Right renal cortex interstitium (tissue), 3 donors: ENCODE results near the gene PRAC1. TPM values are rescaled to one million over a fixed set of nuclear protein-coding genes. Genes with fewer than 3 reads are reported as not detected.
A peak's percentile ranks its signal among the peaks of the same experiment; 100 is the strongest.
"Not testable (repeated sequence)": the region's sequence is repeated elsewhere in the genome, so short reads cannot be mapped to it uniquely, and the experiment has no call there.

Source experiments
- DNase-seq, 3 donors: peaks; one replicate each; pipeline ENCODE4 v3.0.0-alpha.2; 2013; ENCODE audit warnings: low read depth in 3 of 3, low spot score in 2 of 3
- polyA plus RNA-seq, 3 donors: library from polyadenylated mRNA; unstranded; fragments of 120-200 nt; gene quantifications; one replicate each; pipeline ENCODE4 v1.2.1, GENCODE V29; 2013; ENCODE audit not compliant: insufficient read length in 3 of 3

Gene PRAC1
- polyA plus RNA-seq, 3 donors: not detected

DNA sequence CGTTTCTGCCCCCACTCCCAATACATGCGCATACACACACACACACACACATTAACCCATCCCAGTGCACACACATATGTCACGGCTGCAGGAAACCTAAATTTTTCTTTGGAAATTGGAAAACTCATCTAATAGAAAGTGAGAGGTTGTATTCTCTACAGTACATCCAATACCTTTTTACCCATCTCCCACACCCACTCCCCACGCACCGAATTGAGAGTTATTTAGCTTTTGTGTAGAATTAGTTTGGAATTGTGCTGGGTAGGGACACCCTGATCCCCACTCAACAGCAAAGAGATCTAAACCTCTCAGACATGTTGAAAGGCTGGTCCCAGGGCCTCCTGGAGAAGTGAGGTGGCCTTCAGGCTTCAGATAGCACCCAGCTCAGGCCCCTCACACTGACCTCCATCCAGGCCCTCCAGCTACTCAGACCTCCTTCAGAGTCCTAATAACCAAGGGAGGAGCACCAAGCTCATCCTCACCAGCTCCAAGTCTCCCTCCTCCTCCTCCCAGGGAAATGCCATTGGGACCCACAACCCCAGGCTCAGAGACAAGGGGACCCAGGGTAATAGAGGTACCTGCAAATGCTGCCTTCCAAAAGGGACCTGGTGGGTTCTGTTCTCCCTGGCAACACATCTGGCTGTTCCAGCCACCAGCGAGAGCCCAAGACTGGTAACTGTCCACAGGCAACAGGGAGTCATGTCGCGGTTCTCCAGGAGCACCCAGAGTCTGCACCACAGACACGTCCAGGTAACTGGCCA is 5.3 kb upstream of the PRAC1 start:
- no peak for DNase-seq

DNA sequence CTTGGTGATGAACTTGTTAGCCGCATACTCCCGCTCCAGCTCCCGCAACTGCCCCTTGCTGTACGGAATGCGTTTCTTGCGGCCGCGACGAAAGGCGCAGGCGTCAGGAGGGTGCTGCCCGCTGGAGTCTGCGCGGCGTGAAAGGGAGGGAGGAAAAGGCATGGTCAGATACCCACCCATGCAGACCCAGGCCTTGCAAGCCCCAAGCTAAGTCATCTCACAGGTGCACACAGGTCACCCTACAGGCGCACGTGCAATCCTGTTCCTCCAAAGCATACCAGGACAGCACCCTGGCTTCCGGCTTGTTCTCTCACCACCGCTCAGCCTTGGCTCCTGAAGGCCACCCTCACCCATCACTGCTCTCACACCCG is 4.6 kb upstream of the PRAC1 start:
- no peak for DNase-seq

DNA sequence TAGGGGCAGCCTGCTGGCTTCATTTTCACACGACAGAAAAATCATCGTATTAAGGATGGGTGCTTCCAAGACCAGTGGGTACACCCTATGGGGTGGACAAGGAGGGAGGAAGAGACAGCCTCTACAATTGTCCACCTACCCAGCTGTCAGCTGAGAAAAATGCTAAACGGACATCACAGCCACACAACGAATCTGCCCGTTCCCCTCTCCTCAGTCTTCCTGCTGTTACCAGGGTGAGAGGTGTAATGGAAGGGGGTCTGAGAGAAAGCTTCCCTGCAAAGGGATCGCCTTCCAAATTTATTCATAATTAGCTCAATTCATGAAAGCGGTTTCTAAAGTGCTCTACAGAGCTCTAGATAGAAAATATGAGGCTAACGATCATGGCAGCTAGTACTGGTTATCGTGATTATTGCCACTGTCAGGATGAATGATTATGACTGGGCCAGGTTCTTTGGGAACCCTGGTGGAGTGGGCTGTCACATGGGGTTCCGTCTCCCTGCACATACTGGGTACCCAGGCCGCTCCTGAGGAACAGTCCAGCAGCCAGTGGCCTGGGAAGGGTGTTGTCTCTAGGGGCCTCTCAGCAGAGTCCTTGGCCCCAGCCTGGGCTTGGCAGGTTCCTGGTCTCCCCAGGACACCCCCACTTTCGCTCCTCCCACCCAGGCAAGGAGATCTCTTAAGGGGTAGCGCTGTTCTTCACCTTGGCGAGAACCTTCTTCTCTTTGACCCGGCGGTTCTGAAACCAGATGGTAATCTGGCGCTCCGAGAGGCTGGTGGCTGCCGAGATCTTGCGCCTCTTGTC is 4.0 kb upstream of the PRAC1 start:
- DNase-seq: no peak

DNA sequence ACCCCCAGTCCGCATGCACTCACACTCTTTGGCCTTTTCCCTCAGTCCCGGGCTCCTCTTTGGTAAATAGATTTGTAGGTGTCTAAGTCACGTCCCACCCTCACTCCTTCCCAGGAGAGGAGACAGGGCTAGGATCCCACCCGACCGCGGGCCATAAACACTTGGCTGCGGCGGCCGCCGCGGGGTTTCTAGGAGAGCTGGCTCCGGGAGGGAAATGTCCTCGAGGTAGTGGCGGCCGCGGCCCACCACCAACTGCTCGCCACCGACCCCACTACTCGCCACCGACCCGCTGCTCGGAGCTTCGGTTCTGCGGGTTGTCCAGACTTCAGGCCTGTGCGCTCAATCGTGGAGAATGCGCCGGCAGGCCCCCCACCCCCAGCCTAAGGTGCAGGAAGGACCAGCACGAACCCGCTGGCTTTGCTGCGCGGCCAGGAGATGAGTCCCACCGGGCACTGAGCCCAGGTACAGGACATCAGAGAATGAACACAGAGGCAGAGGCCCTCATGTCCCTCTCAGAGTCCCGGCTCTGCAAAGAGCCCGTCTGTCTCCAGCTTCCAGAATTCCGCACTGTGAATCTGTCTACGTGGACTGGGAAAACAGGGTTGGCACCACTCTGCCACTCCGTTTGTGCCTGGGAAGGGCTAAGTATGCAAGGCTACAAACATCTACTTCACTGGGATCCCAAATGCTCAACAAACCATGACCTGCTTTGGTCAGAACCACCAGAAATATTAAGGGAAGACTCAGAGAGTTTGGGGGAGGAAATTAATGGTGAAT is 3.2 kb upstream of the PRAC1 start:
- DNase-seq: no peak

DNA sequence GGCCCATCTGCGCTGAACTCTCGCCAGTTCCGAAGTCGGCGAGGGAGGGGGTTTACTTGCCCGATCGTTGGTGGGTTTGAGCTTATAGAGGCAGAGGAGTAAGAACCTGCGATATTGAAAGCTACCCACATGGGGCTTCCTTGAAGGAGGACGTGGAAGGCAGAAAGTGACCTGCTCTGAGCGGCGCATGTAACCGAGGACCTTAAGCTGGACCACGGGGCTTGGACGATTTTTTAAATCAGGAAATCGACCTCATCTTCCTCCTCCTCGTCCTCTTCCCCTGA is 2.6 kb upstream of the PRAC1 start:
- no peak for DNase-seq

DNA sequence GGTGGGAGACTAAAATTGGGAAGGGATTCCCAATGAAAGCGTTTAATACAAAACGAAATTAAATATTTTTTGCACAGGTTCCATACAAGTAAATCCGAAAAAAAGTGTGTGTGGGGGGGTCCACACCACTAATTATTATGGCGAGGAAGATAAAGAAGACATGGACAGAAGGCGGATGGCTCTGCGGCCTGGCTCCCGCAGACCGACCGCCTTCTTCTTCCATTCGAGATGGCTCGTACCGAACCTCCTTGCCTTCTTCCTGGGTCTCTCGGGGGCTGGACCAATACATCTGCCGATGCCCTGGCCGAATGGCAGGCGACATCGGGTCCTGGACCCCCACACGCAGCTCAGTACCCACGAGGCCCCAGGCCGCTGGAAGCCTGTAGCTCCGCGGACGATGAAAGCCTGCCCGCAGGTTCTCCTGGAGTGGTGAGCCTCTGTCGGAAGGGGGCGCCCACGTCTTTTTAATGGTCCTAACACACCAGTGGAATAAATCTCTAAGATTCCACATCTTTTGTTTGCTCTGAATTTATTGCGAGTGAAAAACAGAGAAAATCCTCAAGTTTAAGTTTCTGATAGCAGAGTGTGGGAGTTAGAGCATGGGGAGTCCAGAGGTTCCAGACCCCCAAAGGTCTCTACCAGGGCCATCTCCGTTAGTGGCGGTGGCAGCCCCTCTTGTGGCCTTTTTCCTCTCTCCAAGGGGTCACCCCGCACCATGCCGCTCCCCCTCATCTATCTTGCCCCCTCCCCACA is 2.1 kb upstream of the PRAC1 start:
- DNase-seq: peak in 2 of 3 donors; percentile 73 to 80

DNA sequence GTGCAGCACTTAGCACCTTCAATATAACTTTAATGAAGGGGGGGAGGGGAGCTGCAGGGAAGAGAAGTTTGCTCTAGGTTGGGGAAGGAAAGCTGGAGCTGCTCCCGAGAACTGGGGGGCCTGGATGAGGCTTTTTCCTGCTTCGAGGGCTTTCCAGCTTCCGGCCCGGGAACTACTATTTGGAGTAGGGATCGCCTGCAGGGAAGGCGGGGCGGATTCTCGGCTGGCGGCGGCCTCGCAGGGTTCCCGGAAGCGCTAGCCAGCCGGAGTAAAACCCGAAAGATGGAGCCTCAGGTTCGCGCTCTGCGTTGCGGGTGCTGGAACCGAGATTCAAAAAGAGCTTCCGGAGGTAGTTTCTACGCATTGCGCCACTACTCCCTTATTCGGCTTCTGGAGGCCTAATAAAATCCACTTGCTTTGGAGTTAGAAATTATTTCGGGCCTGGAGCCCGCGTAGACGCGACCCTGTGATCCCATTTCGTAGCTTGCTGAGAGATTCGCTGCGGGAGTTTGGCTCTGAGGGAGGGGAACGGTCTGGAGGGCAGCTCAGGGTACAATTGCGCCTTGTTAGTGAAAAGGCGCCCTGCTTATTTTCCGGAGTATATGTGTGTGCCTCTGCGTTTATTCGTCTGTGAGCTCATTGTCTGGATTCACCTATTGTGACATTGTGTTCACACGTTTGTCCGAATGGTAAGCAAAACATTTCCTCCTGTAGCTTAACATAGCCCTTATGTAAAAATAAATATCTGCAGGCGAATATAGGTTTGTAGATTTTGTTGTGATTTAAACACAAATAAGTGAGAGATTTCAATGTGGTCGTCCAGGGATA is 1.3 kb upstream of the PRAC1 start:
- no peak for DNase-seq

DNA sequence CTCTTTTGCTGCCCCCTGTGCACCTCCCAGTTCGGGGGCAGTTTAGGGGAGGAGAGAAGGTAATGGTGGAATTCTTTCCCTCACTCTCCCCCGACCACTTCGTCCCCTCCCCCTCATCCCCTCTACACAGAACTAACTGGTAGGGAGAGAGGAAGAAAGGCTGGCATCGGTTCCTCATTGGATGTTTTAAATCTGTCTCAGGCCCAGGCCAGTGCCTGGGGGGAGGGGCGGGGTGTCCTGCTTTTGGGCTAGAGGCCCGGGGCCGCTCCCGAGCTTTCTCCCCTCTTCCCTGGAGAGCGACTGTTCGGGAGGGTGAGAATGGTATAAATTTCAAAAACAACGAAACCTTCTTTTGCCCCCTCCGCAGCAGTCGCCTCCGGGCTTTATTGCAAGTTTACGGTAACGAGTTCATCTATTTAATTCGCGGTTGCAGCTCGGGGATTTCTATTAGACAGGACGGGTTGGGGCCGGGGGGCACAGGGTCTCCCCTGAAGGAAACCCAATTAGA is 651 bp upstream of the PRAC1 start, which contains the start of gene PRAC2:
Gene PRAC2 (plus strand): TSS at position 271 of the 508 bp plus-strand sequence. CDS start 1,226 bp downstream, outside the sequence.
- no peak for DNase-seq

DNA sequence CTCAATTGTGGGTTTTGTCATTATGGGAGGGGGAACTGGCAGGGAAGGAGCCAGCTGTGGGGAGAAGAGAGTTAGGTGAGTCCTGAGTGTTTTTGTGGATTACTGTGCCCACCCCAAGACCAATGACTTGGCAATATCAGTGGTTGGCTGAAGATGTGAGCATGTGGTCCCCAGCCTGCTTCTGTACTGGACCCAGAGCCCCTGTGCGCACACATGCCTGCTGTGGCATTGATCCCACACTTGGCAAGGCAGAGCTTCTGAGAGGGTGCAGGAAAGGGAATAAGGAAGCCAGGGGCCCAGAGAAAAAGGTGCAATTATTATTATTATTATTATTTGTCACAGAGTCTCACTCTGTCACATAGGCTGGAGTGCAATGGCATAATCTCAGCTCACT is 1.3 kb downstream of the PRAC1 start:
- no peak for DNase-seq

DNA sequence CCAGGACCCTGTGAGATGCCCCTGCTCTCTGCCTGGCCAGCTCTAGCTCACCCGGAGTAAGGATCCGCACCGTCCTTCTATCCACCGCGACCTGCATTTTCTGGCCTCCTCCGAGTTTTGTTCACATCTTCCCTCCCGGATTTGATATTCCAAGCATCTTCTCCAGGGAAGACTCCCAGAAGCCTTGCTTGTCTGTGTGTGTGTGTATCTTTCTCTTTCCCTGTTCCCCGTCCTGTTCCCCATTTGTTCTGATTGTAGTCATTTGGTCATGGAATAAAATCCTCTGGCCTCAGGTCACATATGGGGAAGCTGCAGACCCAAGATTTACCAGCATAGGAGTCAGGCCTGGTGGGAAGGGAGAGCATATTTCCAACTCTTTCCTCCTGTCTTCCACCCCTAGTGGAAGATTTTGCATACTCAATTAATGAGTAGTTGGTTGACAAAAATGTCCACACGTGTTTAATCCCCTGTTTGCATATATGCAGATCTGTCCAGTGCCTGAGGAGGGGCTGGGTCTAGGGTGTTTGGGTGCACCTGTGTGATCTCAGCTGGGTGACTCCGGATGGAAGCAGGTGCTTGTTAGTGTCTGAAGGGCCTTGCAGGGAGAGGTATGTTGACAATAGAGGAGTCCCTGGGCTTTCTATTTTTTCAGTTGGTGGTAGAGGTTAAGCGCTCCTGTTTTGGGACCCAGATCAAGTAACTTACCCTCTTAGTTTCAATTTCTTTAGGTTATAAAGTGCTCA is 1.9 kb downstream of the PRAC1 start:
- DNase-seq: no peak

DNA sequence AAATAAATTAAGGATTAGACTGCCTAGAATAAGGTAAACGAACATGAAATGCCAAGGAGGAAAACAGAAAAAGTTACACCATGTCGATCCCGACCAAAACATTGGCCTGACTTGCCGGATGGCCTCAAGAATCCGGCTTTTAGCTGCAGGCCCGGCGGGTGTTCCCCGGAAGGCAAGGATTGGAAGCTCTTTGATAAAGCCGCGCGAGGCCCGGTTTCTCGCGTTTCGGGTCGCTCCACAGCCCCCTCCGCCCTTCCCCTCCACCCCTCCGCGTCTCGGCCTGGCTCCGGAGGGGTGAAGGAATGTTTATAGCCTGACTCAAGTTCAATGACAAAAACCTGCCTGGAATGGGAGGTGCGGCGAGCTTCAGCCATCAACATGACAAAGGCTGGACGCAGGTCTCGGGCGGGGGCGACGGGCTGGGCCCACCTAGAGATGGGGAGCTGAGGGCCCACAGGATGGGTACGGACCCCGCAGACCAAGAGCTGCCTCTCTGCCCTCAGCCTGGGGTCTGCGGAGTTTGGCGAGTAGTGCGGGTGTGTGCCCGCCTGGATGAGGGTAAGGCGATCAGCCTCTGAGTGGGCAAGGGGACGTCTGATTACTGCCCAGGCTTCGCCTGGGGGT is 2.6 kb downstream of the PRAC1 start:
- no peak for DNase-seq

DNA sequence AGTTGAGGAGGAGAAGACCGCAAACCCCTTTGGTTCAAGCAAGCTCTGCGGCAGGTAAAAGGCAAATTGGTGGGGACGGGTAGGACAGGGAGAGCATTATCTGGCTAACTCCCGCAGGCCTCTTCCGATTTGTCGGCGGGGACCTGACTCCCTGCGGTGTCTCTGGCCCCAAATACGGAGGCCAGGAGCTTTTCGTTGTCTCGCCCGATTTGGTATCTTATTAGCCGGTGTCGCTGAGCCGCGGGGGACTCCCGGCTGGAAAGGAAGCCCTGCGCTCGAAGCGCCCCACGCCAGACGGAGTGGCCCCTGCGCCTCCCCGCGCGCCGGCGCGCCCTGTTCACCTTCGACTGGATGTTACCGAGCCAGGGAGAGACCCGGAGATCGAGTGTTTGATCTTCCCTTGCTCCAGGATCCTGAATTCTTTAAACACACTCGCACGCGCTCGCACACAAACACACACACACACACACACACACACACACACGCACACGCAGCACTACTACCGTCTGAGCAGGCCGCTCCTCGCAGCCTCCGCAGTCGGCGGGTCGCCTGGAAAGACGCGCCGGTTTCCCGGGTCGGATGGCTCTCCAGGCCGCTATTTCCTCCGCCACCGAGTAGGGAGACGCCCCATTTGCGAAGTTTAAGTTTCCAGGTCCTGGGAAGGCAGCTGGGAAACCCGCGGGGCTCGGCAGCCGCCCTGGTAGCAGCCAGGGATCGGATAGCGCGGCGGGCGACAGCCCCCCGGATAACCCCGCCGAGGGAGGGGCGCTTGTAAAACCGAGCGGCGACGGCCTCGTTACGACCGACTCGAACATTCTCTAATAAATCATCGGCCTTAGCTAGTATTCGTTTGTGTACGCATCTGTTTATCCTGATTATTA is 3.3 kb downstream of the PRAC1 start:
- DNase-seq: no peak

DNA sequence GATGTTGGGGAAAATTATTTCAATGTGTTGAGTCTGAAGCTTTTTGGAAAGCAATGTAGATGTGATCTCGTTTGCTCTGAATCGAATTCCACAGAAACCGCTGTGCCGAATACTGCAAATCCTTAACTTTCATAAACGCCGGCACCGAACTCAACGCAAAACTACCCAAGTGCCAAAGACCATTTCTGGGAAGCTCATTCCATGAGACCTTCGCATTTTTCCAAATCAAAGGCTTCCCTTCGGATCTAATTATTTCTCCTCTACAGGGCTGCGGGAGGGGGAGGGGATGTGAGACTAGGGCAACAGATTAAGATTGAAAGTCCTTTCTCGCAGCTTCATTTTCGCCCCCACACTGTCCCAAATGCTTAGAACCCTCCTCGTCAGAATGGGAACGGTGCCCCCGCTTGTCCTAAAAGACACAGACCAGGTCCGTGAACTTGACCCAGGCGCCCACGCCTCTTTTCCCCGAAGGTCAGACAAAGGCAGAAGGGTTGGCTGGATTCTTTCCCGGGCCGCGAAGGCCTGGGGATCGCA is 4.0 kb downstream of the PRAC1 start:
- DNase-seq: no peak

DNA sequence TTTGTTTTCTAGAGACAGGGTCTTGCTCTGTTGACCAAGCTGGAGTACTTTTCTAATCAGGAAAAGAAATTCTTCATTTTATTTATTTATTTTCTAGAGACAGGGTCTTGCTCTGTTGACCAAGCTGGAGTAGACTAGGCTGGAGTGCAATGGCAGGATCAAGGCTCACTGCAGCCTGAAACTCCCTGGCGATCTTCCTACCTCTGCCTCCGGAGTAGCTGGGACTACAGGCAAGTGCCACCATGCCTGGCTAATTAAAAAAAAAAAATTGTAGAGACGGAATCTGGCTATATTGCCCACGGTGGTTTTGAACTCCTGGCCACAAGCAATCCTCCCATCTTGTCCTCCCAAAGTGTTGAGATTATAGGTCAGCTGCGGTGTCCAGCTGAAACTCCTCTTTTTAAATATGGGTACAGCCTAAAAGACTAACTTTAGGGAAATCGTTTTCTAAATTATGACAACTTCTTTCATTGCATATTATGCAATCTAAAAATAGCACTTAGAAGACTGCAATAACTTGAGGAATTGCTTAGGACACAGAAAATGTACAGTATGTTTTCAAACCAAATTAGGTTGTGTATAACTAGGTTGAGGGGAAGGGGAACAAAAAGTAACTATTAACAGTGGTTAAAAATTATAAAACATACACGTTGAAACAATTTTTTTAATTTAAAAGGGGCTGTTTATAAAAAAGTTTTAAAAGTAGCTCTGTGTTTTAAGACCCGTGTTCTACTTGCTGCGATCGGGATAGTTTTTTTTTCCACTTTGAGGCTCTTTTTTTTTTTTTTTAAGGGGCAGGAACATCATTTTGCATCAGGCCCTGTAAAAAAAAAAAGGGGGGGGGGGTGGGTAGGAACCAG is 4.7 kb downstream of the PRAC1 start:
- no peak for DNase-seq

DNA sequence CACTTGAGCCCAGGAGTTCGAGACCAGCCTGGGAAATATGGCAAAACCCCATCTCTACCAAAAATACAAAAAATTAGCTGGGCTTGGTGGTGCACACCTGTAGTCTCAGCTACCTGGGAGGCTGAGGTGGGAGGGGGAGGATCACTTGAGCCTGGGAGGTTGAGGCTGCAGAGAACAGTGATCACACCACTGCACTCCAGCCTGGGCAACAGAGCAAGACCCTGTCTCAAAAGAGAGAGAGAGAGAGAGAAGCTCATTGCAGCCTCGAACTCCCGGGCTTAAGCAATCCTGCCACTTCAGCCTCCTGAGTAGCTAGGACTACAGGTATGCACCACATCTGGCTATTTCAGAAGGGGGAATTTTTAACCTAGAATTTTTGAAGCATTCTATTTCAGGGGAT is 5.8 kb downstream of the PRAC1 start:
- not testable (repeated sequence) for DNase-seq
